Measurements from ENCODE around the gene DPYSL3.

DNA sequence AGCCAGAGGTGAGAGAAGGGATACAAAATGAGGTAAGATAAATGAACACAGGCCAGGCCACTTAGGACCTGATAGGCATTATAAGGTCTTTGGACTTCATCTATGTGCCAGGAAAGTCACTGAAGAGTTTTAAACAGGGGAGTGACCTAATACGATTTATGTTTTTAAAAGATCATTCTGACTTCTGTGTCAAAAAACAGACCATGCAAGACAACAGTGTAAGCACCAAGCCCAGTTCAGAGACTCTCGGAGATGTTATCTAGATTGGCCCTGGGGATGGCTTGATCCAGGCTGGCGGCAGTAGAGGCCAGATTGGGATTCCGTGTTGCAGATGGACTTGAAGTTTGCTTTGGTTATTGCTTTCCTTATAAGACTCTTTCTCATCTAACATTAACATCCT, 43.0 kb upstream of the DPYSL3 start:
- TF ChIP-seq, protein P1, sequence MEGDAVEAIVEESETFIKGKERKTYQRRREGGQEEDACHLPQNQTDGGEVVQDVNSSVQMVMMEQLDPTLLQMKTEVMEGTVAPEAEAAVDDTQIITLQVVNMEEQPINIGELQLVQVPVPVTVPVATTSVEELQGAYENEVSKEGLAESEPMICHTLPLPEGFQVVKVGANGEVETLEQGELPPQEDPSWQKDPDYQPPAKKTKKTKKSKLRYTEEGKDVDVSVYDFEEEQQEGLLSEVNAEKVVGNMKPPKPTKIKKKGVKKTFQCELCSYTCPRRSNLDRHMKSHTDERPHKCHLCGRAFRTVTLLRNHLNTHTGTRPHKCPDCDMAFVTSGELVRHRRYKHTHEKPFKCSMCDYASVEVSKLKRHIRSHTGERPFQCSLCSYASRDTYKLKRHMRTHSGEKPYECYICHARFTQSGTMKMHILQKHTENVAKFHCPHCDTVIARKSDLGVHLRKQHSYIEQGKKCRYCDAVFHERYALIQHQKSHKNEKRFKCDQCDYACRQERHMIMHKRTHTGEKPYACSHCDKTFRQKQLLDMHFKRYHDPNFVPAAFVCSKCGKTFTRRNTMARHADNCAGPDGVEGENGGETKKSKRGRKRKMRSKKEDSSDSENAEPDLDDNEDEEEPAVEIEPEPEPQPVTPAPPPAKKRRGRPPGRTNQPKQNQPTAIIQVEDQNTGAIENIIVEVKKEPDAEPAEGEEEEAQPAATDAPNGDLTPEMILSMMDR (IDR thresholded peaks at IDR 0.05; ENCODE audit: low read length) = no peak
- TF ChIP-seq EZH2 (optimal IDR thresholded peaks at IDR 0.05; ENCODE audit: low read depth, low read length) = no peak
- TF ChIP-seq EZH2phosphoT487 (IDR thresholded peaks at IDR 0.05; ENCODE audit: low read length) = no peak
